ENCODE data around the gene STARD8.

Gene STARD8

DNA sequence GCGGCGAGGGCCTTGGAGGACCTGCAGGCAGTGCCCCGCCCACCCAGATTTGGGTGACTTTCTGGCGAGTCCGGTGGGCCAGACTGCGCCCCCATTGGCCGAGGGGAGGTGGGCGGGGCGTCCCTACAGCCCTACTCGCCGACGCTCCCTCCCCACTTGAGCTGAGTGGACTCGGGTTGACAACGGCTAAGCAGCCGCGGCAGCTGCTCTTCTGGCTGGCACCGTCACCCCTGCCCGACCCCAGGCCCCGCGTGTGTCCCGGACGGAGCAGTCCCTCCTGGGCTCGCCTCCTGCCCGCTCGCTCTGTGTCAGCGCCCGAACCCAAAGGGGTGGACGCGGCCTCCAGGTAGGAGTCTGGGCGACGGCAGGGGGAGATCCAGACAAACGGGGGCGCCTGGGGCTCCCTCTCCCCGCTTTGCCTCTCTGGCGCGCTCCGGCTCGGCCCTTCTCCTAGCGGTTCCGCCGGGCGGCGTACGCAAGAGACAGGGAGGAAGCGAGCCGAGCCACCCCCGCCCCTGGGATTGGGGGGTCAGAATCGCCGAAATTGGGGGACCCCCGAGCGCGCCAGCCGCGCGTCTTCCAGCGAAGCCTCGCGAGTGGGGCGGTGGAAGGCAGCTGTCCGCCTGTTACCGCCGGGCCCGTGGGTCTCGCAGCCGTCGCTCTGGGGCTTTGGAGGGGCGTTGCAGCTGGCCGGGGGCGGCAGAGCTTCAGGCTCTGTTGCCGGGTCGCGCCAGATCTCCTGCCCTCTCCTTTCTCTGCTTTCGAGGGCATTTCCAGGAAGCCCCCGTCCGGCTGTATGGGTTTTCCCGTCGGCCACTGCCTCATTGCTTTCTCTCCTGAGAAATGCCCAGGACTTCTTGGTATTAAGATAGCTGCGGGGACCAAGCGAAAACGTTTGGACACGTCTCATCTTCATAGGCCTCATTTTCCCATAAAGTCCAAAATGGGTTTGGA, 46.3 kb downstream of the STARD8 start:
- no peak for DNase-seq

DNA sequence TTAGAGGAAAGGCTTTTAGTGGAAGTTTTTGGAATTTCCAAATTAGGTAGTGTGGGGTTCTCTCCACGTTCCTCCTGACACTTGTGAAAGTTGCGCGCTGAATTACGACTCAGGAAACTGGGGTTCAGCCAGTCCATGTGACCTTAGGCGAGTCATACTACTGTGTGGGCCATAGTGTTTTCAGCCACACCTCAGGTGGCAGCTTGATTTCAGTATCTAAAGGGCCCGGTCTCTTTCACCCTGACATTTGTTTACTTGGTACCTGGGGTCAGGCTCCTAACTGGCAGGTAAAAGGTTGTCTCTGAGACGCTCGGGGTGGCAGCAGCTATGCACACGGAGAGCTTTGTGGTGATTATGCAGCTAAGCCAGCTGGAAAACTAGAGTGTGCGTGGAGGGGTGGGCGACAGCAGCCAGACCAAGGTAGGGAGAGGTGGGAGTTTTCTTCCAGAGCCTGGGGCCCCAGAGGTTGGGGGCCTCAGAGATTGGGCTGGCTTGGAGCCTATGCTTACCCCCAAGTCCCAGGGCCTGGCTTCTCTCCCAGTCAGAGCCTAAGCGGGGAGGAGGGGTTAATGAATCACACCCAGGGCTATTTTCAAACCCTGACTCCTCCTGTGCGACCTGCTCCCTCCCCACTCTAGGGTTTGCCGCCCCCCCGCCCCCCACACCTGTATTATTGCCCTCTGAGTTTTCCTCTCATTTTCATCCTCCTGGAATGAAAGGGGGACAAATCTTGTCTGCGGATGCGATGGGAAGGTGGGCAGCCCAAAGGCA, 47.2 kb downstream of the STARD8 start:
- DNase-seq, result no peak

DNA sequence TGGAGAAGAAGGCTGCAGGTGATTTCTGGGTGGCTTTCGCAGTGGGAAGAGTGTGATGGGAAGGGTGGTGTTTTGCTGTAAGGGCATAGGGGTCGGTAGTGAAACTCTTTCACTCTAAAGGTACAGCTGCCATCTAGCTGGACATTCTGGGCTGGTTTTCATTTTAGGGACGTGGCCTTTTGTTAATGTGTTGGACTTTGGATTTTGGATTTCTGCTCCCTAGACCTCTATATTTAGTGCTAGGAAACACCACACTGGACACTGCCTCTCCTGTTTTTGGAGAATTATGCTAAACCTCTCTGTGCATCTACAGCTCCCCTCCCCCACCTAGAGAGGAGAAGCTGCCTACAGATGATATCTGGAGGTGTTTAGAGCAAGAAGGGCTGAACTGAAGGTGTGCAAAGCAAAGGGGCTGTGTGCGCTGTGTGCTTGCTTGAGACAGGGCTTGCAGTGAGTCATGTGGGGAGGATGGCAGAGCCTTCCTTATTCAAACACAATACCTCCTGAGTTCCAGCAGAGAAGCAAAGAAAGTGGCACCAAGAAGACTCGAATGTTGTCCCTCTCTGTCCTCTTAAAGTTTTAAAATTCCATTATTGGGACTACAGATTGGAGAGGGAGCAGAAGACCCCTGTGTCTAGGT, 47.9 kb downstream of the STARD8 start:
- DNase-seq, result no peak

DNA sequence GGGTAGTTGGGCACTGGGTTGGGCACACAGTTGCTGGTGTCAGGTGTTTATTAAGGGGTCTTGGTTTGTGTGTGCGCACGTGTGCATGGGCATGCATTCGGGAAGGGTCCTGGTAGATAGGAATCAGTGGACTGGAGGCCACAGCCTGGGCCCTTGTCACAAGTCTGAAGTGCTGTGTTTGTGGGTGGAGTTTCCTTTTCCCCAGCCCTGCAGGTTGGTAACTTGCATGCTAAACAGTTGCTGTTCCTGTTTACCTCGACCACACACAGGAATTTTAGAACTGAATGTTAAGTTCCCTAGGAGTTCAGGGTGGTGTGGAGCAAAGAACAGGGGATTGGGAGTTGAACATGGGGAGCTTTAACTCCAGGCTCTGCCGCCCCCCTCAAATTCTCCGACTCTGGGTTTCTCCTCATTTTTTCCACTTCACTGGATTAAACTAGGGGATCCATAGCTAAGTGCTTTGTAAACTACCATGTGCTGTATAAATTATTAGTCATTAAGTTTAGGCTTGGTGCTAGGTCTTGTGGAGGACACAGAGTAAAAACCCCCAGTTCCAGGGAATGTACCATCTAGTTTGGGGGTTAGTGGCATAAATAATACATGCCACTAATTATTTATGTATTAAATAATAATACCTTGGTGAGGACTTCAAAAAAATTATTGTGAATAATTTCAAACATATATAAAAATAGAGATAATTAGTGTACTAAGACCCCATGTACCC, 49.0 kb downstream of the STARD8 start:
- DNase-seq, result no peak

DNA sequence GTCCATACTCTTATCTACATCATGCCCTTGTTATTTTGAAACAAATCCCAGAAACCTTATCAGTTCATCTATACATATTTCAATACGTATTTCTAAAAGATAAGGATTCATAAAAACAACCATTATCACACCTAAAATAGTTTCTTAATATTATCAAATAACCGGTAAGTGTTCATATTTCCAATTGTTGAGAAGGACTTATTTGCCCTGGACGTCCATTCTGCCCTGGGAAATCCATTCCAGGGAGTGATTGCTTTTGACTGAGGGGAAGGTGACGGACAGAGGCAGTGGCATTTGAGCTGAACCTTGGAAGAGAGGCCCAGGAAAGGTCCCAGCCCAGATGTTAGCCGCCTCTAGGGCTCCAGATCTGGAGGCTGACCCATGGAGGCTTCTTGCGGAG, 49.6 kb downstream of the STARD8 start:
- no peak for DNase-seq

DNA sequence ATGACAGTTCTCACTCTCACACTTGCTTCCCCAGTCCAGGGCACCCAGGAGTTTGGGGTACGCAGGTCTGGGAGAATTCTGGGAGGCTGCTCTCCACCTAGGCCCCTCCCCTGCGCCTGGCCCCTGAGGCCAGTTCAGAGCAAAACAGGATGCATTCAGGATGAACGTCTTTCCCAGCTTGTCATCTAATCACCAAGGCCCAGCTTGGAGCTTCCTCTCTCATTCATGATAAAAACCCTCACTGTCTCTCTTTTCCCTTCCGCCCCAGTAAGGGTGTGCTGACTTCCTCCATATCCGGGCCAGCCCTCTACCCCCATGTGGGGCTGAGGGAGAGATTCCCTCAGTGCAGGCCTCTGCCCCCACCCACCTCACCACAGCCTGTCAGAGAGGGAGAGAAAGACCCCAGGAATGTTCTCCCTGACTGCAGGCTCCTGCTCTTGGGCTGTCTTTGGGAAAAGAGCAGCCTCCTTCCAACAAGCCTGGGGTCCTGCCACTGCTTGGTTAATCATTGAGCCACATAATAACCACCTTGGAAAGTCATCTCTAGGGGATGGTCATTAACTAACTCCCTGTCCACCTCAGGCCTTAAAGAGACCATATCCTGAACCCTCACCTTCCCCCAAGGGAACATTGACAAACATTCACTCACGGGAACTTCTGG, 50.1 kb downstream of the STARD8 start:
- no peak for DNase-seq

DNA sequence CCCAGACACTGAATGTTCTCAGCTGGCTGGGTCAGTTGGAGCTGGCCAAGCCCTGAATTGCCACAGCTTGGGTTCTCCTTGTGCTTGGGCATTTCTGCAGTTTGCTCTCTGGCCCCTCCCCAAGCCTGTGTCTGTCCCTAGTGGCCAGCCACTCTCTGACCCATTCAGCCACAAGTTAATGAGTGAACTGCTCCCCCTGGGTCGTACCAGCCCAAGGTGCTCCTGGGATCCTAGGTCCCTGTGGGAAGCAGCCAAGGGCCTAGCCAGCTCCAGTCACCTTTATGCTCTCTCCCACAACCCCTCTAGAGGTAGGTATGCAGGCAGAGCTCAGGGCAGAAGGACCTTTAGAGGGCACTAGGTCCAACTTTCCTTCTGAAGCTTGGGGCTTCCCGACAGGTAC, 51.5 kb downstream of the STARD8 start:
- DNase-seq, result no peak

DNA sequence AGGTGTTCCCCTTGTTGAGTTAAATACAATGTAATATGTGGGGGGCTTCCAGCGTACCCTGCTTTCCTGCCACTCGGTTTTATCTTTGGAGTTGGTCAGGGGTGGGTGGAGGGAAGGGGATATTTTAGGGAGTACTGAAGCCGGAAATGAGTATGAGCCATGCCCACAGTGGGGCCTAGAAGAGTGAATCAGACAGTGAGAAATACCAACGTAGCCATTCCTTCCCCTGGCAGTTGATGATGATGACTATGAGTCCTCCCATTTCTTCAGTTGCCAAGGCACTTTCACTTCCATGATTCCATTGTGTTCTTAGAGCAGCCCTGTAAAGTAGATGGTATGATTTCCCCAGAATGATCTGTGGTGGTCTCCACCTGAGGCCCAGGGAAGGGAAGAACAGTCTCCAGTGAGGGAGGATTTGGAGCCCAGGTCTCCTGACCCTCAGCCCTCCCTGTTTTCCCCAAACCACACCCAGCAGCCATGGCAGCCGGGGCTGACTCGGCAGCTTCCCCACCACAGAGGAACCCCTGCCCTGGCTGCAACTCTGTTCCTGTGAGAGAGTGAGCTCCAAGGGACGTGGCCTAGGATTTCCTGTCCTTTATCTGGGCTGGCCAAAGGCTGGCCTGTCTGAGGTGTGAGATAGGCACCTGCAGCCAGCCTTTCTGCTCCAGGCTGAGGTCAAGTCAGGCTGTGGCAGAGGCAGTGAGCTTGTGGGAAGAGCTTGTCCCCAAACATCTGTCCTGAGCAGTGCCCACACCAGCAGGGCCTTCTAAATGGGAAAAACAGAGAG, 52.7 kb downstream of the STARD8 start:
- no peak for DNase-seq

DNA sequence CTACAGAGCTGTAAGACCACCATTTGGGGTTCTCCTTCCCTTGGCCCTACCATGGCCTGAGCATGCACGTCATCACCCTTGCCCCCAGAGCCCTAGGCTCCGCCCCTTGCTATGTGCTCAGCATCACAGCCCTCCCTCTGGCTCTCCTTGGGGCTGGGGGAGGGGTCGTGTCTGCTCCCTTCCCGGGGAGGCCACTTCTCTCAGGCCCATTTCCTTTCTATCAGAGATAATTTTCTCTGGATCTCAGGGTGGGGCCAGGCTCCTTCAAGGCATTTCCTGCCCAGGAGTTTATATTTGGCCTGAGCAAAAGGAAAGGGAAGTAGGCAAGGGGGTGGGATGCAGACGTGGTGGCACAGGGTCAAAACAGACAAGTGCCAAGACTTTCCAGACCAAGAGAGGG, 55.9 kb downstream of the STARD8 start:
- DNase-seq, result no peak

DNA sequence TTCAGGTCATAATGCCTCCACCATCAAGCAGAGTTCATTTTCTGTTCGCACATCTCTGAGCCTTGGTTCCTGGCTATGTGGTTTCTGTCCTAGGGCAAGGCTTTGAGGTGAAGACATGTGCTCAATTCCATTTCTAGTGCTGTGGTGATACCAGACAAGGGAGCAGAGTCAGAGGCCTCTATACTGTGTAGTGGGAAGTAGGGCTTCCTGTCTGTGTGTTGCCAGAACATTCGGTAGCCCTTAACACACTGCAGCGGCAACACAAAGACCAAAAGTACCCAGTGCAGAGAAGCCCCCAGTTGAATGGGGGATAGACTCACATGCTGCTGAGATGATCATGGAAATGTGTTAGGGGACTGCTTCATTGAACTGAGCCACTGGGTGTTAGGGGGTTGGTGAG, 56.4 kb downstream of the STARD8 start:
- DNase-seq, result no peak

DNA sequence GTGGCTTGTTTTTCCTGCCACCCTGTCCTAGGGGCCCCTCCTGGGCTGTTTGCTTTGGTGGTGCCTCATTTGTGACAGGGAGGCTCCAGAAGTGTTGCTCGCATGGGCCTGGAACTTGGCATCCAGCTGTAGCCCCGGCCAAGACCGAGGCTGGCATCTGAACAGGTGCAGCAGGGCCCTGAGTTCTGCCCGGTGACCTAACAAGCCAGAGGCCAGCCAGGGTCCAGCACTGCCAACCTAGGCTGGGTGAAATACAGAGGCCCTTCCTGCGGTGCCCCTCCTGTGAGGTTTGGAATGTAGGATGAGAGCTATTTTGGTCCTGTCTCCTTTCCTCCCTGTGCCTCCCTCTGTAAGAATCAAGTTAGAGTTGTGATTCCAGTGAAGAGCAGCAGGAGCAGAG, 58.5 kb downstream of the STARD8 start:
- DNase-seq, result no peak

DNA sequence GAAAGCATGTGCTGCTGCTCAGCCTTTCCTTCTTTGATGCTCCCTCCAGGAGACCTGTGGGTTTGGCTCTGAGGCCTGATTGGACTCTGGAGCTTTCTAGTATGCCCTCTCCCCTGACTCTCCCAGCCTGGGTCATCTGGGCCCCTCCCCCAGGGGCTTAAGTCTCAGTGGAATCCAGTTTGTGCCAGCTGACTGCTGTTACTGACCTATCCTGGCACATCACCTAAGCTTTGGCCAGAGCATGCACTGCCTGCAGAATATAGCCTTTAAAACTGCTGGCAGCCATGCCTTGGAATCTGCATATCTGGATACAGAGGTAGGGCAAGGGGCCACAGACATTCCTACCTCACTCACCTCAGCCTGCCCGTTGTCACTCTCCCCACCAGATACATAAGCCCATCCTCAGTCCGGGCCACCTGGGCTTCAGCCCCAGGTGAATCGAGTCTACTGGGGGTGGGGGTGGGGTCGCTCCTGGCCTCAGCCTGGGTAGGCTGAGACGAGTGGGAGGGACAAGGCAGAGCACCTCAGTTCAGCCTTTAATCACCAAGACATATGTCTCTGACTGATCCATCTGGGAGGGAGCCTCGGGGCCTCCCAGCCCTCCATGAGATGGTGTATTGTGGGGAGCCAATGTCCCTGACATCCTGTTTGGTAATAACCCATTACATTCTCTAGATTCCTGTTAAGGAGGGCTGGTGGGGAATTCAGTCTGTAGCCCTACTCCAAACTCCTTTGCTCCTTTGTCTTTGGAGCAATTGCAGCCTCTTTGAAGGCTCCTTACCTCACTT, 61.2 kb downstream of the STARD8 start:
- DNase-seq, result no peak

DNA sequence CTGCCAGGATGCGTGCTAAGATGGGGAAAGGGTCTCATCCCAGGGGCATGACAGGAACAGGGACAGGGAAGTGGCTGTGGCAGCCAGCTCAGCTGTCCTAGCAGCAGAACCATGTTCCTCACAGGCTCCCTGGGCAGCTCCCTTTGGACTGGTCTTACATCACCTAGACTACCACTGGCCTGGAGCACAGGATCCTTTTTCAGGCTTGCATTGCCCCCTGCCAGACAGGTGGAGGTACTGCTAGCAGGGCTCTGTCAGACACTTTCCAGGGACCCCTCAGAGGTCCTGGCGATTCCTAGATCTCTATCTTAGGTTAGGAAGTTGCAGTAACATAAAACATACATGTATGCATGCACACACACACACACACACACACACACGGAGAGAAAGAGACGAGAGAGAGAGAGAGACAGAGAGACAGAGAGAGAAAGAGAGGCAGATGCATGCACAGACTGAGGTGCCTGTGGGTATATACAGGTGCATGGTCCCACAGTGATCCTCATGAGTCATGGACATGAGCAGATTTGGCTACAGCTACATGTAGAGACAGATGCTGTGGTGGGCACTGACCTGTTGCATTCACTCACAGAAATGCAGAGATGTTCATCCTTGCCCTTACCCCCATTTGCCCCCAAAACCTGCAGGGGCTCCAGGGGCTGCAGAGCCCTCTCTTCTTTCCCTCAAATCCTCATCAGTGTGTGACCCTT, 63.6 kb downstream of the STARD8 start:
- DNase-seq, result no peak

DNA sequence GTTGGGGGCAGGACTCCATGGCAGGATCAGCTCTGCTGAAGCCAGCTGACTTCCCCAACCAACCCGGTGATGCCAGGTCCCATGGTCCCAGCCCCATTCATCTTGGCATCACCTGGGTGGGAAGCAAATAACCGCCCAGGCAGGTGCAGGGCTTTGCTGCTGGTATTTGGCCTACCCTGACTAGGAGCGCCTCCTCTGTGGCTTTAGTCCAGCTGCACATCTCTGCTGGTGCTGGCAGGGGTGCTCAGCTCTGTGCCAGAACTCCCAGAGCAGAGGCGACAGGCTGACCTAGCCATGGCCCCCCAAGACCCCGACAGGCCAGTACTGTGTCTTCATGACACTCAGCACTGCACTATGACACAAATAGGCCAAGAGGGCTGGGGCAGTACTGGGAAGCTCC, 64.4 kb downstream of the STARD8 start:
- no peak for DNase-seq

DNA sequence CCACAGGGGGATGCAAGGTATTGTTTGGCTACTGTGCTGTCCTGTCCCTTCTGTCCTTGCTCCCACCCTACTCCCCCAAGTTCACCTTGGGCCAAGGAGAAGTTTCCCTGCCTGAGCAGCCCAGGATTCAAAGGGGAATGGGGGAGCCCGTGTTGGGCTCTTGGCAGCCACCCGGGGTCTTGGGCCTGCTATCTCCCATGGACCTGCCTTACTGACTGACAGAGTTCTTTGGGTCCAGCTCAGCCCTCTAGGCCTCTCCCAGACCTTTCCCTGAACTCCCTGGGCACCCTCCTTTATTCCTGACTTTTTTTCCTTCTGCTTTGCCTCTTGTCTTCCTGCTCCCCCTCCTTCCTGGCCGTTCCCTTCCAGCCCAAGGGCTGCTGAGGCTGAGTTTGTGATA, 67.4 kb downstream of the STARD8 start:
- DNase-seq, result no peak

DNA sequence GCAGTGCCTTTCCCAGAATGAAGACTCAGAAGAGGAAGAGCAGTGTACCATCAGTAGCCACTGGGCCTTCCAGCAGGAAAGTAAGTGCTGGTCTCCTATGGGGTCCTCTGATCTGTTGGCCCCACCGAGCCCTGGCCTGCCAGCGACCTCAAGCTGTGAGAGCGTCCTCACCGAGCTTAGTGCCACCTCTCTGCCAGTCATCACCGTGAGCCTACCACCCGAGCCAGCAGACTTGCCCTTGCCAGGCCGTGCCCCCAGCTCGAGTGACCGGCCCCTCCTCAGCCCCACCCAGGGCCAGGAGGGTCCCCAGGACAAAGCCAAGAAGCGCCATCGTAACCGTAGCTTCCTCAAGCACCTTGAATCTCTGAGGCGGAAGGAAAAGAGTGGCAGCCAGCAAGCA, 69.7 kb downstream of the STARD8 start:
- DNase-seq, result no peak

DNA sequence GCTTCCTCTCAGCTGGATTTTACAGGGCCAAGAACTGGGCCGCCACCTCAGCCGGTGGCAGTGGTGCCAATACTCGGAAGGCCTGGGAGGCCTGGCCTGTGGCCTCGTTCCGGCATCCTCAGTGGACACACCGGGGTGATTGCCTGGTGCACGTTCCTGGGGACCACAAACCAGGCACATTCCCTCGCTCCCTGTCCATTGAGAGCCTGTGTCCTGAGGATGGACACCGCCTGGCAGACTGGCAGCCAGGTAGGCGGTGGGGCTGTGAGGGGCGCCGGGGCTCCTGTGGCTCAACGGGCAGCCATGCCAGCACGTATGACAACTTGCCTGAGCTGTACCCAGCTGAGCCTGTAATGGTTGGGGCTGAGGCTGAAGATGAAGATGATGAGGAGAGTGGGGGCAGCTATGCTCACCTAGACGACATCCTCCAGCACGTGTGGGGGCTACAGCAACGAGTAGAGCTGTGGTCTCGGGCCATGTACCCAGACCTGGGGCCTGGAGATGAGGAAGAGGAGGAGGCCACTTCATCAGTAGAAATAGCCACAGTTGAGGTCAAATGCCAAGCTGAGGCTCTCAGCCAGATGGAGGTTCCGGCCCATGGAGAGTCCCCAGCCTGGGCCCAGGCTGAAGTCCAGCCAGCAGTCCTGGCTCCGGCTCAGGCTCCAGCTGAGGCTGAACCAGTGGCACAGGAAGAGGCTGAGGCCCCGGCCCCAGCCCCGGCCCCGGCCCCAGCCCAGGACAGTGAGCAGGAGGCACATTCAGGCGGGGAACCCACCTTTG, 70.4 kb downstream of the STARD8 start:
- DNase-seq, result no peak

DNA sequence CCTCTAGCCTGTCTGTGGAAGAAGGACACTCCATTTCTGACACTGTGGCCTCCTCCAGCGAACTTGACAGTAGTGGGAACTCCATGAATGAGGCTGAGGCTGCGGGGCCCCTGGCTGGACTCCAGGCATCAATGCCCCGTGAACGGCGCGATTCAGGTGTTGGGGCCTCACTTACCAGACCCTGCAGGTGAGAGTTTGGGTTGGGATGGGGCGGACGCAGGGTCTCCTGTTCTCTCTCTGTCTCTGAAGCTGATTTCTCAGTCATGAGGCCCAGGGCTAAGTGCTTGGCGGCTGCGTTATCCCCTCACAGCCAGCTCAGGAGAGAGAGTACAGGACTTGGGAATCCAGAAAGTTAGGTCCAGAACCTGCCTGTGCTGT, 71.0 kb downstream of the STARD8 start:
- DNase-seq, result no peak

DNA sequence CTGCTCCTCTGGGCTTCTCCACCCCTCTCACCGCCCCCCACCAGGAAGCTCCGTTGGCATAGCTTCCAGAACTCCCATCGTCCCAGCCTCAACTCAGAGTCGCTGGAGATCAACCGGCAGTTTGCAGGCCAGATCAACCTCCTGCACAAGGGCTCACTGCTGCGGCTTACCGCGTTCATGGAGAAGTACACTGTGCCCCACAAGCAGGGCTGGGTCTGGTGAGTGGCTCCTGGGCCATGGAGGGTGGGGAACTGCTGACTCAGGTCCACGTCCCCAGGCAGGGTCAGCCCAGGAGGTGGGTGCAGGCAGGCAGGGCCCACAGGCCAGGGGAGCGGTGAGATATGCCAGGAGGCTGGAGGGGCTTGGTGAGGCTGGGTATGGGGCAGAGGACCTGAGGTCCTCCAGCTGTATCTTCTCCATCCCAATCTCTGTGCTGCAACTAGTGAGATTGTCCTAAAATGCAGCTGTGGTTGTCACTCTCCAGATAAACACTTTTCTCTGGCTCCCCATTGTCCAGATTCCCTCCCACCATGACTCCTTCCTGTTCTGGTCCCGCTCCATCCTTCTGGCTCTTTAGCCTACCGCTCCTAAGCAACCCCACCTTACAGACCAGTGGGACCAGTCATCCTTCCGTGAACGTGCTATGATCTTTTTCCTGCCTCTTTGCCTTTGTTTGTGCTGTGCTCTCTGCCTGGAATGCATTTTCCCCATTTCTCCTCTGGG, 71.9 kb downstream of the STARD8 start:
- DNase-seq, result no peak
